ENCODE measurements around the gene TAPBPL. TPM values are rescaled to one million over a fixed set of nuclear protein-coding genes. Genes with fewer than 3 reads are reported as not detected.

The TAPBPL gene
- total RNA-seq, 1 experiment from 2014 or later = 9.4 TPM

GRCh38 chr12:6435961-6436715 is 15.7 kb upstream of the TAPBPL start:
- no peak for DNase-seq (ENCODE audit: low read depth)

- DNase-seq (ENCODE audit: low read depth) = no peak
Measured at GRCh38 chr12:6437586-6437985, 14.3 kb upstream of the TAPBPL start.

GRCh38 chr12:6438345-6438744 is 13.5 kb upstream of the TAPBPL start:
- no peak for DNase-seq (ENCODE audit: low read depth)

- DNase-seq (ENCODE audit: low read depth) = no peak
Measured at GRCh38 chr12:6440391-6440790, 11.5 kb upstream of the TAPBPL start.

- DNase-seq (ENCODE audit: low read depth) = no peak
Measured at GRCh38 chr12:6442836-6443235, 9.0 kb upstream of the TAPBPL start.

GRCh38 chr12:6443361-6443983 is 8.4 kb upstream of the TAPBPL start:
- no peak for DNase-seq (ENCODE audit: low read depth)

GRCh38 chr12:6444031-6444430 is 7.8 kb upstream of the TAPBPL start:
- DNase-seq (ENCODE audit: low read depth) = no peak

GRCh38 chr12:6444704-6445688 is 6.8 kb upstream of the TAPBPL start, which contains the start of gene CD27:
TSS of gene CD27 (plus strand) at chr12:6444955. CDS start at chr12:6445096, 141 bp downstream.
- DNase-seq (ENCODE audit: low read depth) = no peak

- peak; percentile 49 for DNase-seq (ENCODE audit: low read depth)
Measured at GRCh38 chr12:6450091-6450868, 1.6 kb upstream of the TAPBPL start.

GRCh38 chr12:6450869-6451347 is 934 bp upstream of the TAPBPL start:
- DNase-seq (ENCODE audit: low read depth) = no peak

GRCh38 chr12:6452245-6452943 is 552 bp downstream of the TAPBPL start:
- DNase-seq (ENCODE audit: low read depth) = no peak

GRCh38 chr12:6452944-6453630 is 1.2 kb downstream of the TAPBPL start:
- peak; percentile 43 for DNase-seq (ENCODE audit: low read depth)

- no peak for DNase-seq (ENCODE audit: low read depth)
Measured at GRCh38 chr12:6457220-6457945, 5.5 kb downstream of the TAPBPL start.

GRCh38 chr12:6458281-6459003 is 6.6 kb downstream of the TAPBPL start:
- no peak for DNase-seq (ENCODE audit: low read depth)

- peak; percentile 31 for DNase-seq (ENCODE audit: low read depth)
Measured at GRCh38 chr12:6459004-6459337, 7.1 kb downstream of the TAPBPL start.

GRCh38 chr12:6460751-6461371 is 9.0 kb downstream of the TAPBPL start:
- DNase-seq (ENCODE audit: low read depth) = no peak

- DNase-seq (ENCODE audit: low read depth) = no peak
Measured at GRCh38 chr12:6461401-6462233, 9.8 kb downstream of the TAPBPL start.
